GM12878 (cell line): ENCODE measurements around the gene HPGD. TPM values are rescaled to one million over a fixed set of nuclear protein-coding genes. Genes with fewer than 3 reads are reported as not detected.

ENCODE experiments used
- ATAC-seq: fragments of 200-7000 bp; cut with Tn5 transposase; 3 replicates; pipeline ENCODE4 v1.9.1; 2020; ENCODE audit warnings: mild to moderate bottlenecking, moderate library complexity
- BruUV-seq: library from RNA; stranded (reverse); fragments of 400-500 nt; replicated peaks from 2 replicates; lab custom pipeline; 2021; lab: Mats Ljungman, UMichigan
- CTCF ChIA-PET: fragments of 300-600 bp; sonication (Branson Sonifier 250); formaldehyde crosslinking; extraction: SDS; loops from one replicate; lab custom pipeline; 2021; ENCODE audit warnings: inconsistent platforms; lab: Yijun Ruan, JAX
- POLR2A ChIA-PET: fragments of 350-600 bp; formaldehyde crosslinking; extraction: SDS; loops from one replicate; lab custom pipeline; 2021; ENCODE audit warnings: inconsistent platforms; lab: Charles Lee
- RAD21 ChIA-PET: fragments of 300-600 bp; sonication (Branson Sonifier 250); formaldehyde crosslinking; loops from one replicate; lab custom pipeline; 2023; ENCODE audit warnings: antibody characterized with exemption; ENCODE audit not compliant: unreplicated experiment; lab: Charles Lee
- SMC1A ChIA-PET: fragments of 300-600 bp; sonication (Branson Sonifier 250); formaldehyde crosslinking; loops from one replicate; lab custom pipeline; 2023; ENCODE audit not compliant: unreplicated experiment, uncharacterized antibody; lab: Charles Lee
- DNase-seq: peaks from one replicate; pipeline ENCODE4 v3.0.0-alpha.2; 2011; ENCODE audit warnings: low read depth, low spot score
- FAIRE-seq: peaks from 3 replicates; lab custom pipeline; 2011; peaks lifted over from hg19 to GRCh38; lab: Jason Lieb, UNC
- H2AFZ ChIP-seq: 2 replicates; pipeline ENCODE4 v1.6.0; 2011; ENCODE audit warnings: low read depth, low read length, control low read depth; ENCODE audit not compliant: control insufficient read depth
- H3K27ac ChIP-seq: 2 replicates; pipeline ENCODE4 v1.5.1; 2011; ENCODE audit warnings: control low read depth; ENCODE audit not compliant: control insufficient read depth, insufficient read depth
- H3K27me3 ChIP-seq, 2 experiments: replicated peaks in 1 of 2; 2 replicates each; pipeline versions ENCODE4 v1.6.0 to v1.6.1; 2011; ENCODE audit warnings: low read length in 1 of 2; ENCODE audit not compliant: control insufficient read depth in 2 of 2, insufficient read depth in 2 of 2
- H3K36me3 ChIP-seq, 2 experiments: 2 replicates each; pipeline ENCODE4 v1.5.1; 2011; ENCODE audit warnings: low read length in 1 of 2; ENCODE audit not compliant: control insufficient read depth in 2 of 2, insufficient read depth in 2 of 2
- H3K4me1 ChIP-seq: 2 replicates; pipeline ENCODE4 v1.6.1; 2011; ENCODE audit warnings: mild to moderate bottlenecking, low read length, moderate library complexity, mixed read lengths; ENCODE audit not compliant: control insufficient read depth, insufficient read depth
- H3K4me2 ChIP-seq: 2 replicates; pipeline ENCODE4 v1.6.0; 2011; ENCODE audit warnings: control low read depth; ENCODE audit not compliant: control insufficient read depth, insufficient read depth
- H3K4me3 ChIP-seq: fragments of 200-600 bp; sonication (generic); 2 replicates; pipeline ENCODE4 v1.5.1; 2016
- H3K79me2 ChIP-seq: 2 replicates; pipeline ENCODE4 v1.6.0; 2011; ENCODE audit warnings: low read length; ENCODE audit not compliant: control insufficient read depth, insufficient read depth
- H3K9ac ChIP-seq: 2 replicates; pipeline ENCODE4 v1.8.0; 2011; ENCODE audit warnings: low read length, control low read depth, mixed read lengths; ENCODE audit not compliant: control insufficient read depth, insufficient read depth
- H3K9me3 ChIP-seq: replicated peaks from 3 replicates; pipeline ENCODE4 v1.5.1; 2011; ENCODE audit warnings: mild to moderate bottlenecking, low read length; ENCODE audit not compliant: control insufficient read depth, insufficient read depth
- H4K20me1 ChIP-seq: 2 replicates; pipeline ENCODE4 v1.6.0; 2011; ENCODE audit not compliant: control insufficient read depth, insufficient read depth
- CBFB ChIP-seq: IDR thresholded peaks from 2 replicates; pipeline ENCODE4 v1.6.1; 2016; ENCODE audit warnings: antibody characterized with exemption, low read depth
- CREM ChIP-seq: IDR thresholded peaks from 2 replicates; pipeline ENCODE4 v1.6.1; 2014; ENCODE audit warnings: antibody characterized with exemption, low read depth
- CUX1 ChIP-seq: IDR thresholded peaks from 2 replicates; pipeline ENCODE4 v1.6.1; 2012; ENCODE audit warnings: improper control_type of control experiment, low read depth, low read length; ENCODE audit not compliant: insufficient replicate concordance
- FOS ChIP-seq: IDR thresholded peaks from 3 replicates; pipeline ENCODE4 v1.6.1; 2011; ENCODE audit warnings: borderline replicate concordance; ENCODE audit not compliant: insufficient read length; ENCODE audit errors: extremely low read depth
- PKNOX1 ChIP-seq: fragments of 450-650 bp; IDR thresholded peaks from 2 replicates; pipeline ENCODE4 v1.6.1; 2016; ENCODE audit warnings: mild to moderate bottlenecking
- POLR2A ChIP-seq: IDR thresholded peaks from 2 replicates; pipeline ENCODE4 v1.6.1; 2011; ENCODE audit warnings: low read depth, mild to moderate bottlenecking, low read length
- RBBP5 ChIP-seq: fragments of 200-600 bp; sonication (generic); conservative IDR thresholded peaks from 2 replicates; pipeline ENCODE4 v1.6.1; 2016
- STAT1 ChIP-seq: fragments of 450-650 bp; conservative IDR thresholded peaks from 2 replicates; pipeline ENCODE4 v1.6.1; 2014; ENCODE audit warnings: antibody characterized with exemption, mild to moderate bottlenecking
- USF1 ChIP-seq: IDR thresholded peaks from 2 replicates; pipeline ENCODE4 v1.6.1; 2011; ENCODE audit warnings: borderline replicate concordance, low read depth, mild to moderate bottlenecking, moderate library complexity, mixed read lengths, low read length; ENCODE audit not compliant: insufficient read depth; ENCODE audit errors: extremely low read length
- ZBTB33 ChIP-seq: fragments of 450-650 bp; IDR thresholded peaks from 2 replicates; pipeline ENCODE4 v1.6.1; 2017; ENCODE audit warnings: mild to moderate bottlenecking
- in situ Hi-C: fragments of 300-500 bp; cut with MboI; formaldehyde crosslinking; loops from 9 replicates; pipeline ENCODE4 v1.14.3; 2018; ENCODE audit warnings: mixed read lengths
- intact Hi-C: fragments of 100-400 bp; cut with micrococcal nuclease; formaldehyde crosslinking; loops from one replicate; pipeline ENCODE4 v1.14.2; 2022; ENCODE audit not compliant: unreplicated experiment
- polyA plus RNA-seq, 11 experiments: library from polyadenylated mRNA; depleted of rRNA in 4 of 11; unstranded in 6 of 11; stranded (reverse) in 5 of 11; fragments of >200 nt; fragmentation: Nextera tagmentation in 4 of 11; fragmentation: Illumina TruSeq in 1 of 11; extraction: Ambion mirVana in 4 of 11; extraction: Trizol in 1 of 11; gene quantifications; 1 replicate in 1 of 11; 2 replicates in 10 of 11; pipeline versions ENCODE4 v1.2.1 to v1.2.3, GENCODE V29; 2011 to 2016; ENCODE audit warnings: inconsistent platforms in 2 of 11, missing spikeins in 2 of 11, low read depth in 1 of 11
- total RNA-seq, 4 experiments: library from RNA; depleted of rRNA in 3 of 4; stranded (reverse); fragments of >200 nt in 3 of 4; fragmentation: Illumina TruSeq in 1 of 4; extraction: Trizol in 1 of 4; gene quantifications; 2 replicates each; pipeline versions ENCODE4 v1.2.1 to v1.2.3, GENCODE V29; 2013 to 2021

The HPGD gene
- total and polyA plus RNA-seq, 10 of the 15 experiments (the other 5 are each of a cell fraction or from before 2014, with no cell fraction given) = 0.07 to 0.41 (median 0.24) TPM; not detected in 7

- TF ChIP-seq ZBTB33 (no peak), PKNOX1 (no peak)
Measured at GRCh38 chr4:174555789-174556630, 33.7 kb upstream of the HPGD start (continued).

GRCh38 chr4:174554231-174554728, 32.0 kb upstream of the HPGD start:
- Histone ChIP-seq H3K27me3 (no peaks in the 10 kb centered on the region), H3K36me3 (no peaks in the 10 kb centered on the region)
- CTCF ChIA-PET = no interaction called here

More at GRCh38 chr4:174554231-174554728, 32.0 kb upstream of the HPGD start:
- no peak for TF ChIP-seq CBFB
- TF ChIP-seq STAT1 = no peak
- TF ChIP-seq CUX1 = no peak
- no peak for TF ChIP-seq RBBP5
- no peak for TF ChIP-seq CREM
- no peak for TF ChIP-seq POLR2A
- no peak for TF ChIP-seq FOS
- no peak for TF ChIP-seq USF1
- no peak for FAIRE-seq
- Histone ChIP-seq H3K4me3 (no peak overlapping the region), H3K4me1 (no peaks in the 10 kb centered on the region), H3K79me2 (no peaks in the 10 kb centered on the region), H2AFZ (no peak overlapping the region), H3K9ac (no peak overlapping the region), H3K4me2 (no peak overlapping the region), H3K27ac (no peak overlapping the region), H4K20me1 (no peaks in the 10 kb centered on the region), H3K9me3 (no peaks in the 10 kb centered on the region)
- ChIA-PET POLR2A (no interaction called here), SMC1A (interaction anchor here (0.9 to 1.5 kb wide), 2 partner anchors 10 kb away, joined by 3 to 4 read pairs; no protein-coding TSS in a partner anchor), RAD21 (no interaction called here)
- DNase-seq = no peak
- intact Hi-C loops (no loop called here), in situ Hi-C loops (no loop called here)
- ATAC-seq = no peak
- no TSS peak for BruUV-seq
